ENCODE data around the gene RSRC1. TPM values are rescaled to one million over a fixed set of nuclear protein-coding genes. Genes with fewer than 3 reads are reported as not detected.
"Not testable (repeated sequence)": the region's sequence is repeated elsewhere in the genome, so short reads cannot be mapped to it uniquely, and the experiment has no call there.

RSRC1 gene
- total RNA-seq, 1 experiment from 2014 or later = 48.3 TPM

GRCh38 chr3:158313338-158313927 is 203.5 kb downstream of the RSRC1 start:
- peak; percentile 43 for DNase-seq (ENCODE audit: low read depth)

- DNase-seq (ENCODE audit: low read depth) = no peak
Measured at GRCh38 chr3:158314426-158315357, 204.8 kb downstream of the RSRC1 start.

GRCh38 chr3:158329696-158330441 is 220.0 kb downstream of the RSRC1 start:
- not testable (repeated sequence) for DNase-seq (ENCODE audit: low read depth)

- no peak for DNase-seq (ENCODE audit: low read depth)
Measured at GRCh38 chr3:158330870-158331269, 221.0 kb downstream of the RSRC1 start.

GRCh38 chr3:158333736-158334135 is 223.8 kb downstream of the RSRC1 start:
- no peak for DNase-seq (ENCODE audit: low read depth)

- no peak for DNase-seq (ENCODE audit: low read depth)
Measured at GRCh38 chr3:158337110-158337509, 227.2 kb downstream of the RSRC1 start.

GRCh38 chr3:158339638-158340037 is 229.7 kb downstream of the RSRC1 start:
- DNase-seq (ENCODE audit: low read depth) = no peak

- not testable (repeated sequence) for DNase-seq (ENCODE audit: low read depth)
Measured at GRCh38 chr3:158340951-158341350, 231.1 kb downstream of the RSRC1 start.

GRCh38 chr3:158347966-158348365 is 238.1 kb downstream of the RSRC1 start:
- peak; percentile 13 for DNase-seq (ENCODE audit: low read depth)

- no peak for DNase-seq (ENCODE audit: low read depth)
Measured at GRCh38 chr3:158350971-158351370, 241.1 kb downstream of the RSRC1 start.

GRCh38 chr3:158352551-158352950 is 242.7 kb downstream of the RSRC1 start:
- no peak for DNase-seq (ENCODE audit: low read depth)

GRCh38 chr3:158354713-158355112 is 244.8 kb downstream of the RSRC1 start:
- DNase-seq (ENCODE audit: low read depth) = no peak

- no peak for DNase-seq (ENCODE audit: low read depth)
Measured at GRCh38 chr3:158355623-158356588, 246.0 kb downstream of the RSRC1 start.

GRCh38 chr3:158359339-158359738 is 249.4 kb downstream of the RSRC1 start:
- no peak for DNase-seq (ENCODE audit: low read depth)

GRCh38 chr3:158360756-158361448 is 251.0 kb downstream of the RSRC1 start:
- no peak for DNase-seq (ENCODE audit: low read depth)

- DNase-seq (ENCODE audit: low read depth) = no peak
Measured at GRCh38 chr3:158368271-158368670, 258.4 kb downstream of the RSRC1 start.

- no peak for DNase-seq (ENCODE audit: low read depth)
Measured at GRCh38 chr3:158369279-158369678, 259.4 kb downstream of the RSRC1 start.

GRCh38 chr3:158379517-158379916 is 269.6 kb downstream of the RSRC1 start:
- DNase-seq (ENCODE audit: low read depth) = no peak

GRCh38 chr3:158381262-158381868 is 271.5 kb downstream of the RSRC1 start:
- DNase-seq (ENCODE audit: low read depth) = no peak

- no peak for DNase-seq (ENCODE audit: low read depth)
Measured at GRCh38 chr3:158382479-158382878, 272.6 kb downstream of the RSRC1 start.

Data from HT1080 (cell line).